GM21786 (cell line): ENCODE data around the gene ZBTB7C.

Experiments
- ATAC-seq: cut with Tn5 transposase; IDR thresholded peaks from one replicate; pipeline ENCODE4 v1.9.1; 2021; ENCODE audit not compliant: unreplicated experiment

ZBTB7C gene

GRCh38 chr18:48199399-48199798 lies 209.8 kb downstream of the ZBTB7C start:
- ATAC-seq, result no peak

DNA sequence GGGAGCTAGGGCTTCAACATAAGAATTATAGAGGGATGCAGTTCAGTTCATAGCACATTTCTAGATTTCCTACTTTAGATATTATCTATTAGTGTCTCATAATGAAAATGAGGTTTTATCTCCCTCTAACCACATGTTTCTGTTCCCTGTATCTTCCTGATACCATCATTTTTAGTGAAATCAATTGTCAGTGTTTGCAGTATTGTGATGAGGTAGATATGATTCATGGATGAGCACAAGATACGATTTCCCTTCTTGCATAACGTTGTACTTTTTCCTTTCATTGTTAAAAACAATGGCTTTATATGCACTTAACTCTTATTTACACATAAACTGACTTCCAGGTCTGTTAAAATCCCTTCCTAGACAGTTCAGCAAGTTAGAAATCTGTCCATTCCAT lies 211.4 kb downstream of the ZBTB7C start:
- ATAC-seq, result no peak

- ATAC-seq, result no peak
Observed at GRCh38 chr18:48195787-48196186, 213.4 kb downstream of the ZBTB7C start.

GRCh38 chr18:48194591-48195181 lies 214.5 kb downstream of the ZBTB7C start:
- ATAC-seq, result no peak

DNA sequence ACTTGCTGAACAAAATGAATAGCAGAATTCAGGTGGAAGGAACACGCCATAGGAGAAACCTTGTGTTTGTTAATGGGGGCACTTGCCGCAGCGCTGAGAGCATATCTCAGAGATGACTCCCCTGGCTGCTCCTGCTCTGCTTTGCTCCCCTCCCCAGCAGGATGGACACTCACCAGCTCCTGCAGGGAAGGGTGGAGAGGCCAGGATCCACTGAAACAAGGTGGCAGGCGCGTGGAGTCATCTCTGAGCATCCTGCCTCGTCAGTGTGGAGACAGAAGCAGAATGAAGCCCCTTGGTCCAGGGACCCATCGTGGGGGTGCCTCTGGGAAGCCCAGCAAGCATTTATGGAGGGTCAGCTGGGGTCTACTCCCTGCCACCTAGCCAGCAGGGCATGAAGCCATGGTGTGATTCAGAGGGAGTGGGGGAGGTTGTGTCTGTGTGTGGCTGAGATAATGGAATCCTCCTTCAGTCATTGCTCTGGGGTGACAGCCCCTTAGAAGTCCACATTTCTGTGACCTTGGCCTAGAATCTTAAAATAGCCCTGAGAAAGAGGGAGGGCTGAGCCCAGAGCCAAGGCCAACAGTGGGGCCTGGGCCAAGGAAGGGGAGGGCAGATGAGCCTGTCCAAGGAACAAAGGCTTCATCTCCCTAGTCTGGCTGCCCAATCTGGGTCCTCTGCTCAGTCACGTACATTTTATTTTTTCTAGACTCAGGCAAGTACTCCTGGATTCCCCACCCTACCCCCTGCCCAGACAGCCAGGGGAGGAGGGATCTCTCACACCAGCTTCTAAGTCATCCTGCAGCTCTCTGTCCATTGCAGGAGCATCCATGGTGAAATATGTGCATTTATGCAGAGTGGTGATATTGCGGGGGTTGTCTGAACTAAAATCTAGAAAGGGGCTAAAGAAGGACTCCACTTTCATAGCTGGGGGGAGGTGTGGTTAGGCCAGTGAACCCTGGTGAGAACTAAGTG lies 215.4 kb downstream of the ZBTB7C start:
- ATAC-seq, result no peak

DNA sequence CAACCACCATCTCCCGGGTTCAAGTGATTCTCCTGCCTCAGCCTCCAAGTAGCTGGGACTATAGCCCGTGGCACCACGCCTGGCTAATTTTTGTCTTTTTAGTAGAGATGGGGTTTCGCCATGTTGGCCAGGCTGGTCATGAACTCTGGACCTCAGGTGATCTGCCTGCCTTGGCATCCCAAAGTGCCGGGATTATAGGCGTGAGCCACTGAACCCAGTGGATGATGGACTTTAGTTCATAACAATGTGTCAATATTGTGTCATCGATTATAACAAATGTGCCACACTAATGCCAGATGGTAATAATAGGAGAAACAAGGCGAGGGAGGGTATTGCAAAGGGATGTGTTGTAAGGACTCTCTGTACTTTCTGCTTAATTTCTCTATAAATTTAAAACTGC lies 216.6 kb downstream of the ZBTB7C start:
- no peak for ATAC-seq

DNA sequence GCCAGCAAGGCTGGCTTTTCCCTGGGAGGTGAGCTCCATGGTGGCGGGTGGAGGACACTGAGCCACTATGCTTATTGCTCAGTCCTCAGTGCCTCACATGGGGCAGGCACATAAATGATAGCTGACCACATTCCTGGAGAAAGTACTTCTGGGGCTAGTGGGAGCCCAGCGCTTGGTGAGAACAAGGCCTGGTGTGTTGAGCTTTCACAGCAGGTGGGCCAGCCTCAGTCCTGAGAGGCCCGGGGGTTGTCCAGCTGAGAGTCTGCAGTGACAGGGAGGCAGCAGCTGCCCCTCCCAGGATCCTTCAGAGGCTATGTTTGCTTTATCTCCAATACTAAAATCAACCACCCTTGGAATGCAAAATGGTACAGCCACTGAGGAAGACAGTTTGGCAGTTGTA lies 217.7 kb downstream of the ZBTB7C start:
- ATAC-seq, result no peak

DNA sequence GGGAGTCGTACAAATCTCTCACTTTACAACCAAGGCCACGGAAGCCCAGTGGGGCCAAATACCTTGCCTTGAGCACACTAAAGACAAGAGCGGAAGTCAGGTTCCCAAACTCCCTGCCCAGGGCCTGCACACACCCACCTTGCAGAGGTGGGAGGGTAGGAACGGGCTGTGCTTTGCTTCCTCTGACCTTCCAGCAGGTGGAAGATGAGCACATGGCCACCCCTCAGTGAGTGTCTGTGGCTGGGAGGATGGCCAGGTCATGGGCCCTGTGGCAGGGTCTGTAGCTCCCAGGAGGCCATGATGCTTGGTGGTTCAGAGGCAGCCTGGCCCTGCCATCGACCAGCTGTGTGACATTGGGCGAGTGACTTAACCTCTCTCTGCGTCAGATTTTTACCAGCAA lies 218.2 kb downstream of the ZBTB7C start:
- ATAC-seq, result no peak

DNA sequence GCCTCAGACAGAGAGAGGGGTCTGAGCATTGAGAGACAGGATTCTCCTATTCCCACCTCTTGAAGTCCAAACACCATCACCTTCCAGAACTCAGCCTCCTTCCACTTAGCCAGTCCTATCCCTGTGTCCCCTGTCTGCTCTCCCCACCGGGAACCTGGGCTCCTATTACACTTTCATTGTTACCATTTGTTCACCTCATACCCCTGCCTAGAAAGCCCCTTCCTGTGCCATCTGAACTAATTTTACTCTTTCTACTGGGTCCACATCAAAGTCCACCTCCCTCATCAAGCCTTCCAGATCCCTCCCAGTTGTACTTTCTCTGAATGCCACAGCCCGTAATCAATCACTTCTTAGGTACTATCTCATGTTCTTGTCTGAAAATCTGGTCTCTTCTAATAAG lies 220.6 kb downstream of the ZBTB7C start:
- ATAC-seq, result no peak

DNA sequence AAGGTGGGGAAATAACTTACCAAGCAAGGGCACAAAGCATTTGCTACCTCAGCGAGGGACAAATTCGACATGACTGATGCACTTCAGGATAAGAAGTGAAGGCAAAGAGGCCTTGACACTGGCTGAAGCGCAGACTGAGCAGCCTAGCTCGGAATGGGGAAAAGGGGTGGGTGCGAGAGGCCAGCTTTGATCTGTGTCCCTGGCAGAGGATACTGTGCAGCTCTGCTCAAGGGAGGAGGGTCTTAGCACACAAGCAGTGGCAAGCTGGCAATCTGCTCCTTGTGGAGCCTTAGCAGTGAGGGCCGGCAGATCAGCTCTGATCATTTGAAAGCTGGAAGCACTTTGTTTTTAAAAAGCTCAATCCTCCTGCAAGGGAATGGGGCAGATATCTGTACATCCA lies 222.3 kb downstream of the ZBTB7C start:
- no peak for ATAC-seq

DNA sequence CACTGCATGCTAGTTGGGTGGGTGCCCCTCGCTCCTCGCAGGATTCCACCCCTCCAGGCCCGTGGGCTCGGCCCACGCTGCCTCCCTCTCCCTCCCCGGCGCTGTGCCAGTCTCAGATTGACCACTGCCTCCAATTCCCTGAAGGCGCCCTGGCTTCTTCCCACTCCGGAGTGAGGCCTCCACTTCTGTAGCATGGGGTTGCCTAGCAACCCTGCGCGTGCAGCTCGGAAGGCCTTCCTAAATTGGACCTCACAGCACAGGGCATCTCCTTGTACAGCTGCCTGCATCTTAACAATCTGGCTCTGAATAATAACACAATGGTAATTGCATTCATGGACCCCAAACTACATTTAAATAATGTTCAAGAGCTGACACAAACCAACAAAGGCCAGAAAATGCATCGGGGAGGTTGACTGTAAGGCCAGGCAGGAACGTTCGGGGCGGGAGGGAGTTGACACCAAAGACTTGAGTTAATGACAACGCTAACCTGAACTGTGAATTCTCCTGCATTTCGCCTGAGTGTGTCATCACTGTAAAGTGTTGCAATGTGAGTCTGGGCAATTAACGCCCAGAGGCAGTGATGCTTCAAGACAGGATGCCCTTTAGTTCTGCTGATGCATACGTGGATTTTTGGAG lies 222.9 kb downstream of the ZBTB7C start:
- no peak for ATAC-seq

DNA sequence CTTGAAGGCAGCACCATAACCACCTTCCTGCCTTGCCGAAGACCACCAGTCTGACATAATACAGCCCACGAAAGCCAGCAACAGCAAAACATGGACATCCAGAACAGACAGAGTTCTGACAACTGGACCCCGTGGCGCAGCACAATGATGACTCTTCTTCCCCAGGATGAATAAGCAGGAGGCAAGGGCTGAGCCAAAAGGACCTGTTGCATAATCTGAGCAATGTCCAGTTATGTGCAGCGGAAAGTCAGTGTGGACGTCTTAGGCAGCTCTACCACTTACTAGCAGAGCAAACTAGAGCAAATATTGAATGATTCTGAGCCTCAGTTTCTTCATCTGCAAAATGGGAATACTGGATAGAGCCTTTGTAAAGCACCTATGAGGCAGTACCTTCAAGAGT lies 225.1 kb downstream of the ZBTB7C start:
- no peak for ATAC-seq

- ATAC-seq, result no peak
Observed at GRCh38 chr18:48183613-48184012, 225.6 kb downstream of the ZBTB7C start.

GRCh38 chr18:48182779-48183178 lies 226.4 kb downstream of the ZBTB7C start:
- no peak for ATAC-seq

DNA sequence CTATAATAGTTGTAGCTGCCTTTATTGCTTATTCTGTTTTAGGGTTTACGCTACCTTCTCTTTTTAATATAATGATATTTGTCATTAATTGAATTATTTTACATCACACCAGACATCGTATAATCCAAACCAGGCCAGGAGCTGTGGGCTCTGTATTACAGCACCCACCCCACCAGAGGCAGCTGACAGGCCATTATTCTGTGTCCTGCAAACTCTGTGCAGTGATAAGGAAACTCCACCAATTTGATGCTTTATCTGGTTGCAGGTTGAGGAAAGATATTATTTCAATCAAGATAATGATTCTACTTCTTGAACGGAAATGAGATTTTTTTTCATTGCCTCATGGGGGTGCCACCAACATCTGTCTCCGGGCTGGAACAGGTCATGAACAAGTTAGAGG lies 227.3 kb downstream of the ZBTB7C start:
- ATAC-seq, result no peak

DNA sequence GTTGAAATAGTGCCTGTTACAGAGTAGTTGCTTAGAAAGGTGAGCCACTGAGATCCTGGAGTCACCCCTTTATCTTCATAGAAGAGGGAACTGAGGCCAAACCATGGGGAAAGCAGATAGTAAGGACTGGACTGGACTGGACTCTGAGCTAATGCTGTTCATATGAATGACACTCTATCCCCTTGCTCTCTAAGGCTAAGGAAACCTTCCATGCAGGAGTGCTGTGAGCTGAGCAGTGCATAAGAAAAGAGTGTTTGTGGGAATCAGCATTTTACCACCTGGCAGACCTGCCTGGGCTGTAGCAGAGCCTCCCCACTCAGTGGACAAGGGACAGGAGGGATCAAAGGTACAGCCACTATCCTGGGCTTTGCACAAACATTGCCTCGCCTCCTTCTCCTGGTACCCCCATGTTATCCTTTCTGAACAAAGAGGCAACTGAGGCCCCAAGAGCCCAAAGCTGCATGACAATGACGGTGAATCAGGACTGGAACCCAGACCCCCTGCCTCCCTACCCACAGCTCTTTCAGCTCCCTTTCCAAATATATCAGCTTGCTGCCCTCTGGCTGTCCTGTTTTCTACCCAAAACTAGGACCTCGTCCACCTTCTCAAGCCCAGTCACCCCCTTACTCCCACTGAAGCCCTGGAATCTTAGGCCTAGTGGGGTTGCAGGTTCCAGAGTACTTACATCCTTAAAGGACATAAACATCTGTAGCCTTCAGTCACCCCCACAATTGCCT lies 227.9 kb downstream of the ZBTB7C start:
- no peak for ATAC-seq

- no peak for ATAC-seq
Observed at GRCh38 chr18:48179666-48180065, 229.5 kb downstream of the ZBTB7C start.

DNA sequence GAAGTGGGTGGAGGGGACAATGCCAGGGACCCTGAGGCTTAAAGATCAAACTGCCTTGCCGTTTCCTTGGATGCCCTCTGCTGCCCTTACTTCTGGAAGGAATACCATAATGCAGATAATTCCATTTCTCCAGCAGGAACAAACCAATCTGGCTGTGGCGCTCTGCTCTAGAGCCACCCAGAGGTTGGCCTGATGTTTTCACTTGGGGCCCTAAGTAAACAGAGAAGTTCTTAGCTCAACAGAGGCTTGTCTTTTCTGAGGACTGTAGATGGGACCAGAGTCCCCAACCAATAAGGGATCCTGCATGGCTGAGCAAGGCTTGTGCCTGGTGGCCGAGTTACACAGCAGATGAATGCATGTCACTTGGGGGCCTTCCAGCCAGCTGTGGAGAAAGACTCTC lies 230.2 kb downstream of the ZBTB7C start:
- ATAC-seq, result no peak

- no peak for ATAC-seq
Observed at GRCh38 chr18:48176909-48177308, 232.3 kb downstream of the ZBTB7C start.

DNA sequence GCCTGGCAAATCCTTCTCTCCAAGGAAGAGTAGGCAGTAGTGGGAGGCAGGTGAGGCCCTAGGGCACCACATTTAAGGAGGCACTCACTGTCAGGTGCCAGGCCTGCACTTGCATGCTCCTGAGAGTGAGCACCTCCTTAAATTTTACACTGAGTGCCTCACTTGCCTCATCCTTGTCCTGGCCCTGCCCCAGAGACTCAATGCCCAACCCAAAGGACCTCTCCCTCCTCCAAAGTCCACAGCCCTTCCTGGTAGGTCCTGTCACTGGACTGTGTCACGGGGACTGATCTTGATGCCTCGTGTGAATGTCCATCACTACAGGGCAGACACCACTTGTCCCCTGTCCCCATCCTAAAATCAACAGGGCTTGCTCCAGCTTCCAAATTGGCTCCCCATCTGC lies 235.6 kb downstream of the ZBTB7C start:
- ATAC-seq, result no peak

DNA sequence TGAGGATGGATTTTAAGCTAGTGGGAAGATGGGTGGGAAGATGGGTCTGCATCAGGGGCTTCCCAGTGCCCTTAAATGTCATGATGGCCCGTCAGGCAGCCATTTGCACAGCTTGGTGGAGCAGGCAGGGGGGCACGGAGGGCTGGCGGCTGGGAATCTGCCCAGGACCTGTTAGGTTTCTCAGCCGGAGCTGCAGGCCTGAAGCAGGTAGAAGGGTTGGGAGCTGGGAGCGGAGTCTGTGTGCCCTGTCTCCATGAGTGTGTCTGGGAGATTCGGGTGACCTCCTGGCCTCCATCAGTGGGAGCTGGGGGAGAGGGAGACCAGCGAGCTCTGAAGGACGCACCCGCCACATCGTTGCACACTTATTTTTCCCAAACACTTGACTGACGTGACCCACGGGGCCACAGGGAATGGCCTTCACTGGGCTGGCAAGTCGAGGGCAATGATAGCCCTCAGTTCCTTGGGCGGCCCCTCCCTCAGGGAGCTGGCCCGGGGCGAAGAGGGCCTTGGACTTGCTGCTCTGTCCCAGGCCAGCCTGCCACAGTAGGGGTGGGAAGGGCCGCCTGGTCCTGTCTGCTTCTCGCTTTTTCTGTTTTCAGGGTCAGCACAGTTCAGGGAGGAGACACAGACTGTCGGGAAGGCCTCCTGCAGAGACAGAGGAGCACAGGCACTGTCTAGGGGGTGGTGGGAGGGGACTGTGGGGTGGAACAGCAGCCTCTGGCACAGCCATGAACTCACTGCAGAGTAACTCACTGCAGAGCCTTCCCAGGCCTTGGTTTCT lies 236.8 kb downstream of the ZBTB7C start:
- ATAC-seq, result no peak
